H9 (cell line): ENCODE measurements around the gene OR2A2. TPM values are rescaled to one million over a fixed set of nuclear protein-coding genes. Genes with fewer than 3 reads are reported as not detected.

Source experiments
- DNase-seq: peaks from one replicate; pipeline ENCODE4 v3.0.0-alpha.2; 2017
- H2AFZ ChIP-seq: one replicate; pipeline ENCODE4 v1.6.1; 2013; ENCODE audit warnings: mild to moderate bottlenecking, low read length, control low read depth, moderate library complexity
- H2AK5ac ChIP-seq: 2 replicates; pipeline ENCODE4 v1.6.1; 2013; ENCODE audit warnings: low read length, control low read depth, mixed read lengths; ENCODE audit not compliant: insufficient read length
- H2BK120ac ChIP-seq: one replicate; pipeline ENCODE4 v1.6.1; 2013; ENCODE audit warnings: low read depth, mild to moderate bottlenecking, low read length, control low read depth, inconsistent platforms; ENCODE audit not compliant: poor library complexity, severe bottlenecking
- H2BK12ac ChIP-seq: 2 replicates; pipeline ENCODE4 v1.6.1; 2013; ENCODE audit warnings: low read length, control low read depth, mixed read lengths, low read depth; ENCODE audit not compliant: insufficient read length
- H2BK15ac ChIP-seq: 2 replicates; pipeline ENCODE4 v1.6.1; 2013; ENCODE audit warnings: low read depth, low read length, control low read depth
- H2BK20ac ChIP-seq: one replicate; pipeline ENCODE4 v1.6.1; 2013; ENCODE audit warnings: low read depth, mild to moderate bottlenecking, low read length, control low read depth, inconsistent platforms; ENCODE audit not compliant: poor library complexity, severe bottlenecking
- H2BK5ac ChIP-seq: 2 replicates; pipeline ENCODE4 v1.6.1; 2013; ENCODE audit warnings: low read length, control low read depth, mixed read lengths; ENCODE audit not compliant: insufficient read length
- H3K14ac ChIP-seq: 2 replicates; pipeline ENCODE4 v1.6.1; 2013; ENCODE audit warnings: low read length, control low read depth; ENCODE audit not compliant: insufficient read depth
- H3K18ac ChIP-seq: 2 replicates; pipeline ENCODE4 v1.6.1; 2013; ENCODE audit warnings: low read depth, mild to moderate bottlenecking, mixed read lengths, low read length, control low read depth; ENCODE audit not compliant: insufficient read length
- H3K23ac ChIP-seq: 2 replicates; pipeline ENCODE4 v1.6.1; 2013; ENCODE audit warnings: low read length, control low read depth, mixed read lengths, low read depth; ENCODE audit not compliant: insufficient read length
- H3K23me2 ChIP-seq: 2 replicates; pipeline ENCODE4 v1.6.1; 2013; ENCODE audit warnings: low read depth, mild to moderate bottlenecking, mixed read lengths, low read length, control low read depth; ENCODE audit not compliant: insufficient read length, poor library complexity, severe bottlenecking
- H3K27ac ChIP-seq: 2 replicates; pipeline ENCODE4 v1.5.1; 2013; ENCODE audit warnings: low read length, control low read depth, mixed read lengths, low read depth; ENCODE audit not compliant: insufficient read length
- H3K27me3 ChIP-seq: 2 replicates; pipeline ENCODE4 v1.6.1; 2013; ENCODE audit warnings: low read length, control low read depth, inconsistent platforms; ENCODE audit not compliant: insufficient read depth
- H3K4ac ChIP-seq: 2 replicates; pipeline ENCODE4 v1.6.1; 2013; ENCODE audit warnings: low read depth, mild to moderate bottlenecking, control low read depth, inconsistent platforms, low read length, moderate library complexity
- H3K4me1 ChIP-seq: 2 replicates; pipeline ENCODE4 v1.6.1; 2013; ENCODE audit warnings: low read length, control low read depth, inconsistent platforms; ENCODE audit not compliant: insufficient read depth
- H3K4me2 ChIP-seq: 2 replicates; pipeline ENCODE4 v1.6.1; 2013; ENCODE audit warnings: low read length, control low read depth, mixed read lengths; ENCODE audit not compliant: insufficient read length, insufficient read depth
- H3K56ac ChIP-seq: 2 replicates; pipeline ENCODE4 v1.6.1; 2013; ENCODE audit warnings: low read depth, mild to moderate bottlenecking, mixed read lengths, low read length, control low read depth; ENCODE audit not compliant: insufficient read length
- H3K79me1 ChIP-seq: 2 replicates; pipeline ENCODE4 v1.6.1; 2013; ENCODE audit warnings: low read depth, mild to moderate bottlenecking, moderate library complexity, low read length, control low read depth, inconsistent platforms; ENCODE audit not compliant: insufficient read depth, poor library complexity, severe bottlenecking
- H3K79me2 ChIP-seq: 2 replicates; pipeline ENCODE4 v1.6.1; 2013; ENCODE audit warnings: low read length, control low read depth, inconsistent platforms; ENCODE audit not compliant: insufficient read depth
- H3K9ac ChIP-seq: 2 replicates; pipeline ENCODE4 v1.6.1; 2013; ENCODE audit warnings: low read length, control low read depth, mixed read lengths; ENCODE audit not compliant: insufficient read length; ENCODE audit errors: extremely low read depth
- H3K9me3 ChIP-seq: one replicate; pipeline ENCODE4 v1.6.1; 2013; ENCODE audit warnings: low read depth, low read length, inconsistent platforms; ENCODE audit not compliant: control insufficient read depth
- H3T11ph ChIP-seq: one replicate; pipeline ENCODE4 v1.6.1; 2013; ENCODE audit warnings: mild to moderate bottlenecking, low read length, control low read depth, inconsistent platforms
- H4K20me1 ChIP-seq: one replicate; pipeline ENCODE4 v1.6.1; 2013; ENCODE audit not compliant: control insufficient read depth, insufficient read length, insufficient read depth
- H4K5ac ChIP-seq: 2 replicates; pipeline ENCODE4 v1.6.1; 2013; ENCODE audit warnings: low read depth, mild to moderate bottlenecking, mixed read lengths, low read length, control low read depth; ENCODE audit not compliant: insufficient read length
- H4K8ac ChIP-seq: replicated peaks from 2 replicates; pipeline ENCODE4 v1.6.1; 2013; ENCODE audit warnings: low read length, control low read depth, mixed read lengths, low read depth; ENCODE audit not compliant: insufficient read length
- H4K91ac ChIP-seq: 2 replicates; pipeline ENCODE4 v1.6.1; 2013; ENCODE audit warnings: low read depth, mild to moderate bottlenecking, moderate library complexity, mixed read lengths, low read length, control low read depth; ENCODE audit not compliant: insufficient read length
- H3K27ac Mint-ChIP-seq, 3 experiments: 2 replicates in 2 of 3; 3 replicates in 1 of 3; pipeline ENCODE4 v1.8.0; 2020 to 2021; ENCODE audit warnings: mixed read lengths in 3 of 3, mild to moderate bottlenecking in 1 of 3, moderate library complexity in 1 of 3
- H3K27me3 Mint-ChIP-seq: 2 replicates; pipeline ENCODE4 v1.8.0; 2021; ENCODE audit warnings: low read depth, mild to moderate bottlenecking, moderate library complexity, mixed read lengths
- H3K36me3 Mint-ChIP-seq, 3 experiments: 2 replicates in 2 of 3; 3 replicates in 1 of 3; pipeline ENCODE4 v1.8.0; 2020 to 2021; ENCODE audit warnings: low read depth in 3 of 3, mixed read lengths in 3 of 3; ENCODE audit not compliant: insufficient read depth in 1 of 3
- H3K4me1 Mint-ChIP-seq, 2 experiments: 2 replicates each; pipeline ENCODE4 v1.8.0; 2020; ENCODE audit warnings: mixed read lengths in 2 of 2
- H3K4me3 Mint-ChIP-seq, 2 experiments: 2 replicates in 1 of 2; 3 replicates in 1 of 2; pipeline ENCODE4 v1.8.0; 2020 to 2021; ENCODE audit warnings: mild to moderate bottlenecking in 2 of 2, mixed read lengths in 2 of 2, moderate library complexity in 1 of 2
- H3K9me3 Mint-ChIP-seq, 2 experiments: 2 replicates in 1 of 2; 3 replicates in 1 of 2; pipeline ENCODE4 v1.8.0; 2020; ENCODE audit warnings: mild to moderate bottlenecking in 2 of 2, mixed read lengths in 2 of 2, moderate library complexity in 1 of 2
- CTCF ChIP-seq: fragments of 200-600 bp; sonication (generic); conservative IDR thresholded peaks from 3 replicates; pipeline ENCODE4 v1.8.0; 2021; ENCODE audit warnings: antibody characterized with exemption, mild to moderate bottlenecking
- total RNA-seq: library from RNA; stranded (reverse); gene quantifications from 2 replicates; pipeline ENCODE4 v1.2.1, GENCODE V29; 2021

Gene OR2A2
- total RNA-seq, 1 experiment from 2014 or later: not detected

GRCh38 chr7:144102041-144102440, 7.3 kb upstream of the OR2A2 start:
- Histone ChIP-seq H3K27me3 (no peaks in the 10 kb centered on the region), H3T11ph (no peak overlapping the region), H4K91ac (no peak overlapping the region), H4K8ac (no peak overlapping the region), H3K79me2 (no peaks in the 10 kb centered on the region), H3K18ac (no peak overlapping the region), H2BK5ac (no peak overlapping the region), H3K4me2 (no peak overlapping the region), H2AFZ (no peak overlapping the region), H3K9me3 (no peaks in the 10 kb centered on the region), H2BK15ac (no peak overlapping the region), H2BK20ac (no peak overlapping the region), H3K56ac (no peak overlapping the region), H3K23me2 (no peaks in the 10 kb centered on the region), H3K14ac (no peak overlapping the region), H3K27ac (no peak overlapping the region), H3K9ac (no peak overlapping the region), H2AK5ac (no peak overlapping the region), H4K20me1 (no peaks in the 10 kb centered on the region), H4K5ac (no peak overlapping the region), H3K4ac (no peak overlapping the region), H2BK120ac (no peak overlapping the region), H3K79me1 (no peaks in the 10 kb centered on the region), H2BK12ac (no peak overlapping the region), H3K4me1 (no peaks in the 10 kb centered on the region; the same call in 1 of the 2 replicates), H3K23ac (no peak overlapping the region)
- Mint-ChIP-seq H3K27me3 (no peaks in the 10 kb centered on the region), H3K4me1 (no peaks in the 10 kb centered on the region), H3K9me3 (no peaks in the 10 kb centered on the region), H3K4me3 (no peak overlapping the region), H3K36me3 (no peaks in the 10 kb centered on the region), H3K27ac (no peak overlapping the region)
- DNase-seq: no peak
- TF ChIP-seq CTCF: no peak
